ENCODE results near the gene RAB6B.

RAB6B gene

GRCh38 chr3:133896002-133896761 lies 500 bp upstream of the RAB6B start:
- Histone ChIP-seq H3K36me3 (no peaks in the 10 kb centered on the region), H3K4me2 (peak overlapping the region; percentile 92), H3K4me1 (0 out of 2 replicates have a peak, but pooled peaks cover 5% of the 10 kb centered on the region), H3K9me3 (no peaks in the 10 kb centered on the region), H3K27ac (no peak overlapping the region), H3K9ac (0 out of 2 replicates have a peak overlapping the region, but pooled peaks have one; percentile 41), H3K4me3 (peak overlapping the region; percentile 72), H4K20me1 (no peaks in the 10 kb centered on the region), H3K27me3 (peaks cover 39% of the 10 kb centered on the region)
- no peak for TF ChIP-seq Cebpa-rat (IDR thresholded peaks at IDR 0.05)

GRCh38 chr3:133894353-133895207 lies 1.1 kb downstream of the RAB6B start:
- no peaks in the 10 kb centered on the region for H3K9me3 ChIP-seq
- H4K20me1 ChIP-seq = no peaks in the 10 kb centered on the region
- no peaks in the 10 kb centered on the region for H3K36me3 ChIP-seq
- H3K9ac ChIP-seq = no peak overlapping the region
- H3K27ac ChIP-seq = no peak overlapping the region
- no peak for TF ChIP-seq Cebpa-rat (IDR thresholded peaks at IDR 0.05)
- H3K4me1 ChIP-seq = 0 out of 2 replicates have a peak, but pooled peaks cover 5% of the 10 kb centered on the region
- H3K4me3 ChIP-seq = no peak overlapping the region
- peaks cover 39% of the 10 kb centered on the region for H3K27me3 ChIP-seq
- H3K4me2 ChIP-seq = peak overlapping the region; percentile 92

GRCh38 chr3:133893683-133894352 lies 1.9 kb downstream of the RAB6B start:
- no peak for TF ChIP-seq Cebpa-rat (IDR thresholded peaks at IDR 0.05)
- H4K20me1 ChIP-seq = no peaks in the 10 kb centered on the region
- H3K27ac ChIP-seq = no peak overlapping the region
- H3K27me3 ChIP-seq = peaks cover 39% of the 10 kb centered on the region
- H3K4me1 ChIP-seq = 0 out of 2 replicates have a peak, but pooled peaks cover 5% of the 10 kb centered on the region
- no peak overlapping the region for H3K4me2 ChIP-seq
- no peaks in the 10 kb centered on the region for H3K9me3 ChIP-seq
- no peak overlapping the region for H3K4me3 ChIP-seq
- H3K9ac ChIP-seq = no peak overlapping the region
- H3K36me3 ChIP-seq = no peaks in the 10 kb centered on the region

GRCh38 chr3:133892541-133893231 lies 3.0 kb downstream of the RAB6B start:
- Histone ChIP-seq H4K20me1 (no peaks in the 10 kb centered on the region), H3K36me3 (no peaks in the 10 kb centered on the region), H3K9ac (no peak overlapping the region), H3K4me1 (0 out of 2 replicates have a peak, but pooled peaks cover 5% of the 10 kb centered on the region), H3K4me2 (no peak overlapping the region), H3K27me3 (peaks cover 39% of the 10 kb centered on the region), H3K9me3 (no peaks in the 10 kb centered on the region), H3K4me3 (no peak overlapping the region), H3K27ac (no peak overlapping the region)
- no peak for TF ChIP-seq Cebpa-rat (IDR thresholded peaks at IDR 0.05)

- H3K27me3 ChIP-seq = peaks cover 34% of the 10 kb centered on the region
- no peak overlapping the region for H3K4me3 ChIP-seq
- H3K36me3 ChIP-seq = no peaks in the 10 kb centered on the region
- H4K20me1 ChIP-seq = no peaks in the 10 kb centered on the region
- H3K4me1 ChIP-seq = 0 out of 2 replicates have a peak, but pooled peaks cover 5% of the 10 kb centered on the region
- H3K9ac ChIP-seq = no peak overlapping the region
- TF ChIP-seq Cebpa-rat (IDR thresholded peaks at IDR 0.05) = no peak
- H3K9me3 ChIP-seq = no peaks in the 10 kb centered on the region
- no peak overlapping the region for H3K27ac ChIP-seq
- no peak overlapping the region for H3K4me2 ChIP-seq
Measured at GRCh38 chr3:133891662-133892378, 3.9 kb downstream of the RAB6B start.

- H3K4me2 ChIP-seq = no peak overlapping the region
- no peak overlapping the region for H3K27ac ChIP-seq
- H3K27me3 ChIP-seq = peaks cover 27% of the 10 kb centered on the region
- H3K9ac ChIP-seq = no peak overlapping the region
- no peaks in the 10 kb centered on the region for H4K20me1 ChIP-seq
- no peak for TF ChIP-seq Cebpa-rat (IDR thresholded peaks at IDR 0.05)
- no peaks in the 10 kb centered on the region for H3K36me3 ChIP-seq
- 0 out of 2 replicates have a peak, but pooled peaks cover 3% of the 10 kb centered on the region for H3K4me1 ChIP-seq
- no peaks in the 10 kb centered on the region for H3K9me3 ChIP-seq
- no peak overlapping the region for H3K4me3 ChIP-seq
Measured at GRCh38 chr3:133890972-133891644, 4.6 kb downstream of the RAB6B start.

GRCh38 chr3:133890037-133890436 lies 5.6 kb downstream of the RAB6B start:
- Histone ChIP-seq H3K4me3 (no peak overlapping the region), H3K4me1 (no peaks in the 10 kb centered on the region), H3K9ac (no peak overlapping the region), H4K20me1 (no peaks in the 10 kb centered on the region), H3K9me3 (no peaks in the 10 kb centered on the region), H3K4me2 (no peak overlapping the region), H3K27ac (no peak overlapping the region), H3K36me3 (no peaks in the 10 kb centered on the region), H3K27me3 (peaks cover 16% of the 10 kb centered on the region)
- TF ChIP-seq Cebpa-rat (IDR thresholded peaks at IDR 0.05) = no peak

GRCh38 chr3:133888726-133889340 lies 6.8 kb downstream of the RAB6B start:
- no peak for TF ChIP-seq Cebpa-rat (IDR thresholded peaks at IDR 0.05)

More at GRCh38 chr3:133888726-133889340, 6.8 kb downstream of the RAB6B start:
- Histone ChIP-seq H4K20me1 (no peaks in the 10 kb centered on the region), H3K36me3 (no peaks in the 10 kb centered on the region), H3K27me3 (peaks cover 4% of the 10 kb centered on the region), H3K4me3 (no peak overlapping the region), H3K4me1 (no peaks in the 10 kb centered on the region), H3K4me2 (no peak overlapping the region), H3K27ac (no peak overlapping the region), H3K9me3 (no peaks in the 10 kb centered on the region), H3K9ac (no peak overlapping the region)

Data from BLaER1 (cell line).